ENCODE measurements around the gene MANEAL.

GRCh38 chr1:37822906-37823815 lies 29.5 kb downstream of the MANEAL start:
- TF ChIP-seq EZH2 (IDR thresholded peaks at IDR 0.05; ENCODE audit: borderline replicate concordance, insufficient read depth, low read depth, low read length, poor library complexity, severe bottlenecking) = no peak
- TF ChIP-seq, protein P1, sequence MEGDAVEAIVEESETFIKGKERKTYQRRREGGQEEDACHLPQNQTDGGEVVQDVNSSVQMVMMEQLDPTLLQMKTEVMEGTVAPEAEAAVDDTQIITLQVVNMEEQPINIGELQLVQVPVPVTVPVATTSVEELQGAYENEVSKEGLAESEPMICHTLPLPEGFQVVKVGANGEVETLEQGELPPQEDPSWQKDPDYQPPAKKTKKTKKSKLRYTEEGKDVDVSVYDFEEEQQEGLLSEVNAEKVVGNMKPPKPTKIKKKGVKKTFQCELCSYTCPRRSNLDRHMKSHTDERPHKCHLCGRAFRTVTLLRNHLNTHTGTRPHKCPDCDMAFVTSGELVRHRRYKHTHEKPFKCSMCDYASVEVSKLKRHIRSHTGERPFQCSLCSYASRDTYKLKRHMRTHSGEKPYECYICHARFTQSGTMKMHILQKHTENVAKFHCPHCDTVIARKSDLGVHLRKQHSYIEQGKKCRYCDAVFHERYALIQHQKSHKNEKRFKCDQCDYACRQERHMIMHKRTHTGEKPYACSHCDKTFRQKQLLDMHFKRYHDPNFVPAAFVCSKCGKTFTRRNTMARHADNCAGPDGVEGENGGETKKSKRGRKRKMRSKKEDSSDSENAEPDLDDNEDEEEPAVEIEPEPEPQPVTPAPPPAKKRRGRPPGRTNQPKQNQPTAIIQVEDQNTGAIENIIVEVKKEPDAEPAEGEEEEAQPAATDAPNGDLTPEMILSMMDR (IDR thresholded peaks at IDR 0.05) = no peak
